OCI-LY3 (cell line): ENCODE results near the gene RASGRF2.

Source experiments
- H2AFZ ChIP-seq: fragments of 200-600, 300-600 bp; shearing (Covaris generic); 2 replicates; pipeline ENCODE4 v1.6.0; 2014; ENCODE audit warnings: antibody characterized with exemption, low read depth, low read length
- H3K27ac ChIP-seq: fragments of 200-600, 300-600 bp; sonication (generic); 2 replicates; pipeline ENCODE4 v1.5.1; 2014; ENCODE audit warnings: mild to moderate bottlenecking, low read length, moderate library complexity, mixed read lengths
- H3K27me3 ChIP-seq: fragments of 200-600, 300-600 bp; sonication (generic); 2 replicates; pipeline ENCODE4 v1.6.1; 2014; ENCODE audit warnings: low read depth, low read length, mixed read lengths
- H3K36me3 ChIP-seq: fragments of 200-600, 300-600 bp; sonication (generic); replicated peaks from 2 replicates; pipeline ENCODE3; 2014; ENCODE audit warnings: low read depth, low read length, mixed read lengths
- H3K4me1 ChIP-seq: fragments of 300-600, 200-600 bp; sonication (generic); 2 replicates; pipeline ENCODE4 v1.6.1; 2014; ENCODE audit warnings: low read length, mixed read lengths
- H3K4me2 ChIP-seq: fragments of 200-600, 300-600 bp; sonication (generic); 2 replicates; pipeline ENCODE4 v1.6.1; 2014; ENCODE audit warnings: low read length, mixed read lengths
- H3K4me3 ChIP-seq: fragments of 300-600, 200-600 bp; sonication (generic); 2 replicates; pipeline ENCODE4 v1.5.1; 2014; ENCODE audit warnings: antibody characterized with exemption, mild to moderate bottlenecking, low read length, moderate library complexity
- H3K79me2 ChIP-seq: fragments of 300-600, 200-600 bp; shearing (Covaris generic); 2 replicates; pipeline ENCODE4 v1.6.1; 2014; ENCODE audit warnings: mild to moderate bottlenecking, low read length, mixed read lengths
- H3K9ac ChIP-seq: fragments of 300-600, 200-600 bp; shearing (Covaris generic); 2 replicates; pipeline ENCODE4 v1.6.0; 2014; ENCODE audit warnings: mild to moderate bottlenecking, low read length, moderate library complexity
- H3K9me3 ChIP-seq: fragments of 200-600, 300-600 bp; shearing (Covaris generic); 2 replicates; pipeline ENCODE4 v1.6.1; 2014; ENCODE audit warnings: low read length, mixed read lengths; ENCODE audit not compliant: insufficient read depth
- H4K20me1 ChIP-seq: fragments of 200-600, 300-600 bp; sonication (generic); 2 replicates; pipeline ENCODE4 v1.6.1; 2016; ENCODE audit warnings: low read length, mixed read lengths; ENCODE audit not compliant: insufficient read depth
- CTCF ChIP-seq: fragments of 200-600, 300-600 bp; sonication (generic); IDR thresholded peaks from 2 replicates; pipeline ENCODE4 v1.5.1; 2014; ENCODE audit warnings: antibody characterized with exemption, low read length, low read depth
- EZH2phosphoT487 ChIP-seq: fragments of 200-600 bp; shearing (Covaris generic); IDR thresholded peaks from 2 replicates; pipeline ENCODE4 v1.6.1; 2018; ENCODE audit warnings: antibody characterized with exemption, mixed run types, low read depth

The RASGRF2 gene

DNA sequence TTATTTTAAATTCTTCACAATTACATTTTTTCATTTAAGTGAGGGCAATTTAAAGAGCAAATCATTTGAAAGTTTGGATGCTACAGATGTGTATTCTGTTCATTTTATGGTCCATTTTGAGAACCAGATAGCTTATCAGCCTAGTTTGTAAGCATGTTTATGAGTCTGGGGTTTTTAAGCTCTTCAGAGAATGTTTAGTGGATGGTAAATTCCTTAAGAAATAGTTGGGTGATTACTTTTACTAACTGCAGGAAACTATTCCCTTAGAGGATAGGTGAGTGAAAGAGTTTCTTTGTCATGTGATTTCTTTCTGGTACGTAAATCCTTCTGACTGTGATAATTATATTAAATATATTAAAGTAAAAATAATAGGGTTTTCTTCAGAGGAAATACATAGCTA is 17.6 kb downstream of the RASGRF2 start:
- Histone ChIP-seq H4K20me1 (no peaks in the 10 kb centered on the region), H3K79me2 (no peaks in the 10 kb centered on the region)
- TF ChIP-seq EZH2phosphoT487 = no peak
- TF ChIP-seq CTCF = no peak

DNA sequence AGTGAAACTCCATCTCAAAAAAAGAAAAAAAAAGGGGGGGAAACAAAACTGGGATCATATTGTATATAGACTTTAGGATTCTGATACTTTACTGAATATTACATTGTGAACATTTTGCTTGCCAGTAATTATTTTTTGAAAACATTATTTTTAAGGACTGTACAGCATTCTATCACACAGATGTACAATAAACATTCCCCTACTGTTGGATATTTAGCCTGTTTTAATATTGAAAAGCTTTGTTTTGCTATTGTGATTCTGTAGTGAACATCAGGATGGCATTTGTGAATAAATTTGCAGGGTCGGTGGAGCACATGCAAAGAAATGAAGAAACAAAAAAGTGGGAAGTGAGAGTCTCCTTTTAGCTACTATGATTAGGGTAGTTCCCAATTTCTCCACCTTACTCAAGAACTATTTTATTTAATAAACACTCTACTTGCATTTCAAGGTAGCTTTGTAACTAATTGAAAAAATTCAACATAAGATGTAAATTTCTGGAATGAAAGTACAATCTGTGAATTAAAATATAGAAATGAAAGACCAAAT is 18.7 kb downstream of the RASGRF2 start:
- H3K79me2 ChIP-seq = no peaks in the 10 kb centered on the region
- no peak for TF ChIP-seq EZH2phosphoT487
- peaks cover 16% of the 10 kb centered on the region for H3K4me1 ChIP-seq
- H3K4me2 ChIP-seq = peak overlapping the region; percentile 66
- H3K4me3 ChIP-seq = peak overlapping the region; percentile 20; the same call in 1 of the 2 replicates
- H3K36me3 ChIP-seq = no peaks in the 10 kb centered on the region
- no peaks in the 10 kb centered on the region for H3K27me3 ChIP-seq
- H3K27ac ChIP-seq = peak overlapping the region; percentile 13; the same call in 1 of the 2 replicates
- H3K9me3 ChIP-seq = no peaks in the 10 kb centered on the region
- no peak overlapping the region for H3K9ac ChIP-seq
- H2AFZ ChIP-seq = no peak overlapping the region
- no peaks in the 10 kb centered on the region for H4K20me1 ChIP-seq

More for the DNA sequence above, 17.6 kb downstream of the RASGRF2 start:
- no peak overlapping the region for H3K4me3 ChIP-seq
- no peak overlapping the region for H3K27ac ChIP-seq
- no peaks in the 10 kb centered on the region for H3K36me3 ChIP-seq
- H3K4me1 ChIP-seq = peaks cover 16% of the 10 kb centered on the region
- no peaks in the 10 kb centered on the region for H3K27me3 ChIP-seq
- H3K9me3 ChIP-seq = no peaks in the 10 kb centered on the region
- H2AFZ ChIP-seq = no peak overlapping the region
- no peak overlapping the region for H3K9ac ChIP-seq
- no peak overlapping the region for H3K4me2 ChIP-seq

DNA sequence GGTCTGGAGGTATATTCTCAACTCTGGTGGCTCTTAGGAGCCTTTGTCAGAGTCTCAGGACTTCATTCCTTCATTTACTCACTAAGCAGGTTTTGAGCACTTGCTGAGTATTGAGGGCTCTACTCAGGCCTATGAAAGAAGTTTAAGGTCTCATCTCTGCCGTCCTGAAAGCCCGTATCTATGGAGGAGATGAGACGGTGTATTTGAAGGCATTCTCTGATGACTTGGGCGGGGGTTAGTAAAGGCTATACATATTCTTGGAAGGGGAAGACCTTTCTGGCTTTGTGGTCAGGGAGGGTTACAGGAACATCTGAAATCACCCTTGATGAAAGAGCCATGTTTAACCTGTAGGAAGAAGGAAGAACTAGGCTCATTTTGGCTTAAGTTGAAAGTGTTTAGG is 21.9 kb downstream of the RASGRF2 start:
- Histone ChIP-seq H3K4me2 (no peak overlapping the region), H2AFZ (no peak overlapping the region), H3K4me1 (peaks cover 16% of the 10 kb centered on the region), H3K4me3 (no peak overlapping the region), H3K79me2 (no peaks in the 10 kb centered on the region), H3K9ac (no peak overlapping the region), H4K20me1 (no peaks in the 10 kb centered on the region), H3K27ac (no peak overlapping the region), H3K36me3 (no peaks in the 10 kb centered on the region), H3K9me3 (no peaks in the 10 kb centered on the region), H3K27me3 (no peaks in the 10 kb centered on the region)
- TF ChIP-seq EZH2phosphoT487 = no peak
- no peak for TF ChIP-seq CTCF

- Histone ChIP-seq H3K4me2 (no peak overlapping the region), H2AFZ (no peak overlapping the region), H3K27ac (no peak overlapping the region), H3K36me3 (no peaks in the 10 kb centered on the region), H3K79me2 (no peaks in the 10 kb centered on the region), H3K9ac (no peak overlapping the region), H4K20me1 (no peaks in the 10 kb centered on the region), H3K4me3 (no peak overlapping the region), H3K4me1 (no peaks in the 10 kb centered on the region), H3K27me3 (no peaks in the 10 kb centered on the region), H3K9me3 (no peaks in the 10 kb centered on the region)
- no peak for TF ChIP-seq CTCF
- no peak for TF ChIP-seq EZH2phosphoT487
These were observed 25.6 kb downstream of the RASGRF2 start for GRCh38 chr5:80985600-80986228.
